Activated T-cell treated with anti-CD3 and anti-CD28 coated beads, Interleukin-2, amount 50 U/mL, for 48 hours (primary cell): ENCODE measurements around the gene CORO1C.
"Not testable (repeated sequence)": the region's sequence is repeated elsewhere in the genome, so short reads cannot be mapped to it uniquely, and the experiment has no call there.

Experiments
- DNase-seq, 2 experiments: peaks; one replicate each; pipeline ENCODE4 v3.0.0-alpha.2; 2020

CORO1C gene

DNA sequence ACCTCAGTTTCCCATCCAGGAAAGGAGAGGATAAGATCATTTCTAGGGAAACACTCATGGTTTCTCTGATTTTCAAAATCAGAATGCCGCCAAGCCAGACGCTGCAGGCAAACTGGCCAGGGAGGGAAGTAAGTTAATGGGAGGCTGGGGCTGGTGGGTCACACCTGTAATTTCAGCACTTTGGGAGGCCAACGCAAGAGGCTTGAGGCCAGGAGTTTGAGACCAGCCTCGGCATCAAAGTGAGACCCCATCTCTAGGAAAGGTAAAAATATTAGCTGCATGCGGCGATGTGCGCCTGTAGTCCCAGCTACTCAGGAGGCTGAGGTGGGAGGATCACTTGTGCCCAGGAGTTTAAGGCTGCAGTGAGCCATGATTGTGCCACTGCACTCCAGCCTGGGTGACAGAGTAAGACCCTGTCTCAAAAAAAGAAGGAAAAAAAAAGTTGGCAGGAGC is 98.2 kb downstream of the CORO1C start:
- peak; percentile 40 to 43 for DNase-seq

DNA sequence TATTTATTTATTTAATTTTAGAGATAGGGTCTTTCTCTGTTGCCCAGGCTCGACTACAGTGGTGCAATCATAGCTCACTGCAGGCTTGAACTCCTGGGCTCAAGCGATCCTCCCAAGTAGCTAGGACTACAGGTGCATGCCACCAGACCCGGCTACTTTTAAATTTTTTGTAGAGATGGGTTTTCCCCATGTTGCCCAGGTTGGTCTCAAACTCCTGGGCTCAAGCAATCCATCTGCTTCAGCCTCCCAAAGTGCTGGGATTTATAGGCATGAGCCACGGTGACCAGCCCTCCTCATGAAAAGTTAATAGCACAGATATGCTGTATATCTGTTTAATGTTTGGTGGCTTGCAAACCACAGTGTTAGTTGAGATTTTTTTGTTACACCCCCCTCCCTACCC is 100.1 kb downstream of the CORO1C start:
- DNase-seq = not testable (repeated sequence)

GRCh38 chr12:108630481-108631207 is 100.7 kb downstream of the CORO1C start:
- peak; percentile 54 for DNase-seq

DNA sequence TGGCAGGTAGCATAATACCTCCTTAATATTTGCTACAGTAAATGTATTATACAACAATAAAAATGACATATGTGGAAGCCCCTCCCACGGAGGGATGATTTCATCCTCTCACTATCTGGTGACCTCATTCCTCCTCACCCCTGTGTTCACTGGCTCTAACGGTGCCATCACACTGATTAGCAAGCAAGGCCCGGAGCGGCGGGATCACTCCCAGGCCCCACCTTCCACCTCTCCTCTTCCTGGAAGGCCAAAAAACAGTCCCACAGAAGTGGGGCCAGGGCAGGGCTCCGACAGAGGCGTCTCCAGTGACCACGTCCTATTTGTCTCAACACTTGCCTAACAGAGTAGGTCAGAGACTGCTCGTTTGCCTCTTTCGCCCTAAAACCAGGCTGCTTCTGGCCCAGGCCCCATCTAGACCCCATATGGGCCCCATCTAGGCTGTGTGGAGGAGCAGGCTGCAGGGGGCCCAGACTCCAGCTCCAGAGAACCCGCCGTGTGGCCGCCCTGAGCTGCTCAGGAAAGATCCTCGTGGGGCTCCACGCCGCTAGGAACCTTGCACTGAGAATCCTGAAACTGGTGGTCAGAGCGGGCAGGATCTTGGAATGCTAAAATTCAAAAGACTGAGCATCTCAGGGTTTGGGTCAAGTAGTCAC is 101.4 kb downstream of the CORO1C start:
- peak; percentile 78 to 80 for DNase-seq

DNA sequence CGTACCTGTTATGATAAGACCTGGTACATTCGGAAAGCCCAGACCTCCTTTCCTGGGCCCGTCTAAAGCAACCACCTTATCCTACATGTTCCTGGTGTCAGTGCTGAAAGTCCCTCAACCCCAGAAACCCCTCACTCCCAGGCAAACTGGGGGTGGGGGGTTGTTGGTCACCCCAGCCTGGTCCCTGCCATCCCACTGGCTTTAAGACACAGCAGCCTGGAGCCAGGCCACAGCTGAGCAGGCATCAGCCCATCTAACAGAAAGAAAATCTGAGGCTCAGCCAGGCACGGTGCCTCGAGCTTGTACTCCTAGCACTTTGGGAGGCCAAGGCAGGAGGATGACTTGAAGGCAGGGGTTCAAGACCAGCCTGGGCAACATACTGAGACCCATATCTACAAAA is 102.2 kb downstream of the CORO1C start:
- peak; percentile 50 to 56 for DNase-seq

DNA sequence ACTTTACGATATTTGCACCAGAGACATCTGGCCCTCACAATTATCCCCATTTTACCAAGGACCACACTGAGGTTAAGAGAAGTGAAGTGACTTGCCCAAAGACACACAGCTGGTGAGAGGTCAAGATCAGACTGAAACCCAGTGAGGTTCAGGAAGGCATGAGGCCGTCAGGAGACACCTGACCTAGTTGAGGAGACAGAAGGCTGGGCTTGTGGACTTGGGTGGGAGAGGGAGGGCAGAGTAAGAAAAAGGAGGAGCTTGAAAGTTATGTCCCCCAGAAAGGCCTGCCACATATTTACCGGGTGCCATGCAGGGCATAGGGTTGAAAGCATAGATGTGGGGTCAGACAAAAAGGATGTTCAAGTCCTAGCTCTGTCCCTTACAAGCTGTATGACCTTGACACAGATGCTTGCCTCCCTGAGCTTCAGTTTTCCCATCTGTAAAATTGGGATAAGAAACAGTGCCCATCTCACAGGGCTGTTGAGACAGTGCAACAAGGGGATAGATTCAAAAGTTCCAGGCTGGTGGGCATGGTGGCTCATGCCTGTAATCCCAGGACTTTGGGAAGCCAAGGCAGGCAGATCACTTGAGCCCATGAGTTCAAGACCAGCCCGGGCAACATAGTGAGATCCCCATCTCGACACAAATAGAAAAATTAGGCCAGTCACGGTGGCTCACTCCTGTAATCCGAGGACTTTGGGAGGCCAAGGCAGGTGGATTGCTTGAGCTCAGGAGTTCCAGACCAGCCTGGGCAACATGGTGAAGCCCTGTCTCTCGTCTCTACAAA is 104.0 kb downstream of the CORO1C start:
- no peak for DNase-seq

DNA sequence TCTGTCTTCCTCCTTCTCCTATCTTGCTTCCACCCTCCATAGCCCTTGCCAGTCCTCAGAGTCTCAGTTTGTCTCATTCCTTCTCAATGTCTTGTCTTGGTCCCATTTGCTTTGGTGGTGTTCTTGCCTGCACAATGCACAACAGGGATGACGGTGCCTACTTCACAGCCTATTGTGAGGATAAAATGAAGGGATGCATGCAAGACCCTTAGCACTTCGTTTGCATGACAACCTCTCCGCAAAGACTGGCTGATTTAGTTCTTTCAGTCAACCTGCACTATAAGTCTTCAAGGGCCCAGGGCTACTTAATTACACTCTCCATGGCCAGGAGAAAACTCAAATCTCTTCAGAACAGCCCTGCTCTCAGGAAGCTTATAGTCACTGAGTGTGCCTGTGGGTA is 106.1 kb downstream of the CORO1C start:
- no peak for DNase-seq

- DNase-seq = no peak
These were observed 107.7 kb downstream of the CORO1C start for GRCh38 chr12:108623577-108623976.

DNA sequence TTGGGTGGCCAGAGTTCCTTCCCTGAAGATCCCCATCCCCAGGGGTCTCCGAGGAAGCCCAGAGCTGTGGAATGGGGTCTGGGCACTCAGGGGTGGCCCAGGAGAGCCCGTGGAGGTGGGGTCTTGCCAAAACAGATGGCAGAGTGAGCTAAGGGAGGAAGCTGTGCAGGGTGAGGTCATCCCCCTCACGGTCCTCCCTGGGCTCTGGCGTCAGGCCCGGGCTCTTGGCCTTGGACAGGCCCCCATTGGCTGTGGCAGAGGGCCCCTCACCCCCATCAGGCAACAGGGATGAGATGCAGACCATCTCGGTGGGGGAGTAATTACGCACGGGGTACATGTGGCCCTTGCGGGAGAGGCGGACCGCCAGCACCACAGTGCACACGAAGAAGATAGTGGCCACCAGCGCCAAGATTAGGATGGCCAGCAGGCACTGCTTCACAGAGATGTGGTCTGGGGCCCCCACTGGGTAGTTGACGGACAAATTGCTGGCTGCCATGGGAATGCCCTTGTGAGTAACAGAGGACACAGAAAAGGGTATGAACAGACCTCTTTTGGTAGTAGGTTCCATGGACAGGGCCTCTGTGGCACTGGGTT is 108.3 kb downstream of the CORO1C start:
- no peak for DNase-seq

- no peak for DNase-seq
These were observed 108.9 kb downstream of the CORO1C start for GRCh38 chr12:108622421-108622820.

DNA sequence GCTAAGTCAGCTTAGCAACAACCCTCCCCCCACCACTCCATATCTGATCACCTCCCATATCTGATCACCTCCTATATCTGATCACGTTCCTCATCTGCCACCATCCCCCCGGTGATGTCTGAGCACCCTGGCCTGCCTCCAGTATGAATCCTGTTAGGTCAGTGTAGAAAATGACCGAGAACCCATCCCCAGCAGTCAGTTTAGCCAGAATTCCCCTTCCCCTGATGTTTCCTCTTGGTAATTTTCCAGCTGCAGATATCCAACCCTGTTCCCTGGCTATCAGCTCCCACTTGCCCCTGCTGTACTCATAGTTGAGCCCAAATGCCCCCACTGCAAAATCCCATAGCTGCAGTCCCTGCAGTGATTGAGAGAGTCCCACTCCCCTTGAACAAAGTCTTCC is 110.2 kb downstream of the CORO1C start:
- no peak for DNase-seq

DNA sequence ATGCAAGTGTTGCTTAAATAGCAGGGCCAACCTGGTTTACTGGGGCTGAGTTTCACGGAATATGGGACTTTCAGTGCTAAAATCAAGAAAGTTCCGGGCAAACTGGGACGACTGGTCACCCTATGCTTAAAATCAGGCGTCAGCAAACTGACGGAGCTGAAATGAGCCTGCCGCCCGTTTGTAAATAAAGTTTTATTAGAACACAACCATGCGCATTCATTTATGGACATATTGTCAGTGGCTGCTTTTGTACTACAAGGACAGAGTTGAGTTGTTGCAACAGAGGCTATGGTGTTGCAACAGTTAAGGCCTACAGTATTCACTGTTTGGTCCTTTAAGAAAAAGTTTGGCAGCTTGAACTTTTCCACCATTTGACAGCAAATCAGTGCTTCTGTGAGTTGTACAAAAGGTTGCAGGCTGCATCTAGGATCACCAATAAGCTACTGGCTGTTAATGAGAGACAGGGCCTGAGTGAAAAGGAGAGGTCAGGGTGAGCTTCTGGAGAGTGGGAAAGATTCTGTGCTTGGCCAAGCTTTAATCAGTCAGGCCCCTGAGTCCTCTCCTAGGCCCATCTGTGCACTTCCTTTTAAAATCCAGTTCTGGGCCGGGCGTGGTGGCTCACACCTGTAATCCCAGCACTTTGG is 111.0 kb downstream of the CORO1C start:
- no peak for DNase-seq

- DNase-seq = no peak
These were observed 111.8 kb downstream of the CORO1C start for GRCh38 chr12:108619369-108620160.

- not testable (repeated sequence) for DNase-seq
These were observed 112.4 kb downstream of the CORO1C start for GRCh38 chr12:108618953-108619274.

- DNase-seq = peak; percentile 85 to 87
These were observed 113.0 kb downstream of the CORO1C start for GRCh38 chr12:108618079-108618952.

DNA sequence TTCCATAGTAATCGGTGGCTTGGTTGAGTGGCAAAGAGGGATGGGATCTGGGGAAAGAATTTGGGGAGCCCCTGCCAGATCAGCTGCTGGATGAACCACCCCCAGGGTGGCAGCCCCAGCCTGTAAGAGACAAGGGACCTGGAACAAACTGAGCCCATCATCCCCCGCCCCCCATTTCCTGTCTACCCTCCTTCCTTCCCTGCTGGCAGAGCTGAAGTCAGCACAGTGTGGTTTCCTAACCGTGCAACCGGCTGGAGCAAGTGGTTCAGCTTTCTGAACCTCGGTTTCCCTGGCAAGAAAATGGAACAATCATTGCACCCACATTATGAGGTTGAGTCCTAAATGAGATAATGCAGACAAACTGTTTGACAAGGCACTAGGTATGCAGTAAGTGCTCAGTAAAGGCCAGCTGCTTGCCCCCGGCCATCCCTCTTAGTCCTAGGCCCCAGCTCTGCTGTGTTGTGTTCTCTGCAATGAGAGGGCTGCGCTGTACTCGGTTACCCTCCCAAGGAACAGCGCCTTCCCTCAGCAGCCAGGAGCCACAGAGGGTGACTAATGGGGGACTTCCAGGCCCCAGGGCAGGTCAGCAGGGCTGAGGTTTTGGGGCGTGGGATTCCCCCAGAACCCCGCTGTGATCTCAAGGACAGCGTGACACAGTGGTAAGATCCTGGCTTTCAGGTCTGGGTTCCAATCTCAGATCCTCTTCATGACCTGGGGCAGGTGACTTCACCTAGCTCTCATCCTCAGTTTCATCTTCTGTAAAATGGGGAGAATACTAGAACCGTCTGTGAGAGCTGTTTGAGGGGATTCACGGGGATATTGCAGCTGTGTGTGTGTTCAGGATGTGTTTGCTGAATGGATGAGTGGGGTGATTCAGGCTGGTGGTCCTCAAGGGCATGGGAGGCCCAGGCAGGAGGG is 114.1 kb downstream of the CORO1C start:
- DNase-seq = peak; percentile 83 to 88

- DNase-seq = no peak
These were observed 115.0 kb downstream of the CORO1C start for GRCh38 chr12:108616359-108616758.

- DNase-seq = no peak
These were observed 115.4 kb downstream of the CORO1C start for GRCh38 chr12:108615918-108616317.

GRCh38 chr12:108614639-108615038 is 116.7 kb downstream of the CORO1C start:
- DNase-seq = no peak

GRCh38 chr12:108614041-108614440 is 117.3 kb downstream of the CORO1C start:
- no peak for DNase-seq
